Panc1 (cell line): ENCODE data around the gene ADGRG2.

Experiments used
- CTCF ChIP-seq: fragments of 450-650 bp; IDR thresholded peaks from 2 replicates; pipeline ENCODE4 v1.5.1; 2017; ENCODE audit warnings: mild to moderate bottlenecking
- POLR2AphosphoS5 ChIP-seq: IDR thresholded peaks from 2 replicates; pipeline ENCODE4 v1.6.1; 2012; ENCODE audit warnings: mild to moderate bottlenecking, low read depth, low read length, moderate library complexity
- REST ChIP-seq, 2 experiments: IDR thresholded peaks; 2 replicates each; pipeline ENCODE4 v1.6.1; 2011 to 2012; ENCODE audit warnings: low read depth in 2 of 2, control low read depth in 1 of 2, low read length in 1 of 2, mild to moderate bottlenecking in 1 of 2, moderate library complexity in 1 of 2; ENCODE audit not compliant: insufficient read depth in 1 of 2
- SIN3A ChIP-seq: IDR thresholded peaks from 2 replicates; pipeline ENCODE4 v1.6.1; 2012; ENCODE audit warnings: low read depth, mild to moderate bottlenecking, low read length, moderate library complexity, borderline replicate concordance; ENCODE audit not compliant: insufficient read depth
- TCF7L2 ChIP-seq: IDR thresholded peaks from 2 replicates; pipeline ENCODE4 v1.6.1; 2011; ENCODE audit warnings: mild to moderate bottlenecking, low read depth, low read length, inconsistent platforms

- TF ChIP-seq CTCF (no peak), POLR2AphosphoS5 (no peak), TCF7L2 (no peak), REST (IDR thresholded peaks at IDR 0.05; ENCODE audit: insufficient read depth in 1 of 2, low read depth in 2 of 2, low read length in 1 of 2) (no peak), SIN3A (no peak)
Measured at GRCh38 chrX:19030805-19031204, 91.5 kb downstream of the ADGRG2 start.
